ENCODE data around the gene PRPF19. TPM values are rescaled to one million over a fixed set of nuclear protein-coding genes. Genes with fewer than 3 reads are reported as not detected.

The PRPF19 gene
- total RNA-seq, 2 donors from 2014 or later, result 139 to 175 TPM

GRCh38 chr11:60879971-60880588 lies 26.3 kb downstream of the PRPF19 start:
- Mint-ChIP-seq H3K27me3 (ENCODE audit: low read depth) (no peaks in the 10 kb centered on the region), H3K9me3 (no peaks in the 10 kb centered on the region), H3K27ac (no peak overlapping the region), H3K4me3 (no peak overlapping the region), H3K4me1 (ENCODE audit: low read depth) (no peaks in the 10 kb centered on the region), H3K36me3 (ENCODE audit: insufficient read depth in 2 of 2) (peaks cover 0 to 14% of the 10 kb centered on the region in 2 donors)
- DNase-seq, result no peak
- ATAC-seq (replicated peaks in 1 of 2), result no peak

- Mint-ChIP-seq H3K36me3 (ENCODE audit: insufficient read depth in 2 of 2) (peaks cover 0 to 14% of the 10 kb centered on the region in 2 donors), H3K9me3 (no peaks in the 10 kb centered on the region), H3K4me3 (no peak overlapping the region), H3K4me1 (ENCODE audit: low read depth) (peaks cover 4% of the 10 kb centered on the region), H3K27ac (no peak overlapping the region), H3K27me3 (ENCODE audit: low read depth) (no peaks in the 10 kb centered on the region)
- ATAC-seq (replicated peaks in 1 of 2), result no peak
- no peak for DNase-seq
Observed at GRCh38 chr11:60879104-60879503, 27.3 kb downstream of the PRPF19 start.

GRCh38 chr11:60878245-60879101 lies 27.9 kb downstream of the PRPF19 start:
- no peak overlapping the region for H3K4me3 Mint-ChIP-seq
- peaks cover 8% of the 10 kb centered on the region for H3K4me1 Mint-ChIP-seq (ENCODE audit: low read depth)
- peaks cover 0 to 13% of the 10 kb centered on the region in 2 donors for H3K36me3 Mint-ChIP-seq (ENCODE audit: insufficient read depth in 2 of 2)
- ATAC-seq (replicated peaks in 1 of 2) (no peak), DNase-seq (no peak)
- no peaks in the 10 kb centered on the region for H3K27me3 Mint-ChIP-seq (ENCODE audit: low read depth)
- H3K9me3 Mint-ChIP-seq, result no peaks in the 10 kb centered on the region
- no peak overlapping the region for H3K27ac Mint-ChIP-seq

- H3K27ac Mint-ChIP-seq, result no peak overlapping the region
- H3K36me3 Mint-ChIP-seq (ENCODE audit: insufficient read depth in 2 of 2), result peaks cover 0 to 4% of the 10 kb centered on the region in 2 donors
- no peak overlapping the region for H3K4me3 Mint-ChIP-seq
- ATAC-seq (replicated peaks in 1 of 2) (no peak), DNase-seq (no peak)
- peaks cover 24% of the 10 kb centered on the region for H3K4me1 Mint-ChIP-seq (ENCODE audit: low read depth)
- H3K27me3 Mint-ChIP-seq (ENCODE audit: low read depth), result no peaks in the 10 kb centered on the region
- H3K9me3 Mint-ChIP-seq, result no peaks in the 10 kb centered on the region
Observed at GRCh38 chr11:60876168-60876485, 30.3 kb downstream of the PRPF19 start.

DNA sequence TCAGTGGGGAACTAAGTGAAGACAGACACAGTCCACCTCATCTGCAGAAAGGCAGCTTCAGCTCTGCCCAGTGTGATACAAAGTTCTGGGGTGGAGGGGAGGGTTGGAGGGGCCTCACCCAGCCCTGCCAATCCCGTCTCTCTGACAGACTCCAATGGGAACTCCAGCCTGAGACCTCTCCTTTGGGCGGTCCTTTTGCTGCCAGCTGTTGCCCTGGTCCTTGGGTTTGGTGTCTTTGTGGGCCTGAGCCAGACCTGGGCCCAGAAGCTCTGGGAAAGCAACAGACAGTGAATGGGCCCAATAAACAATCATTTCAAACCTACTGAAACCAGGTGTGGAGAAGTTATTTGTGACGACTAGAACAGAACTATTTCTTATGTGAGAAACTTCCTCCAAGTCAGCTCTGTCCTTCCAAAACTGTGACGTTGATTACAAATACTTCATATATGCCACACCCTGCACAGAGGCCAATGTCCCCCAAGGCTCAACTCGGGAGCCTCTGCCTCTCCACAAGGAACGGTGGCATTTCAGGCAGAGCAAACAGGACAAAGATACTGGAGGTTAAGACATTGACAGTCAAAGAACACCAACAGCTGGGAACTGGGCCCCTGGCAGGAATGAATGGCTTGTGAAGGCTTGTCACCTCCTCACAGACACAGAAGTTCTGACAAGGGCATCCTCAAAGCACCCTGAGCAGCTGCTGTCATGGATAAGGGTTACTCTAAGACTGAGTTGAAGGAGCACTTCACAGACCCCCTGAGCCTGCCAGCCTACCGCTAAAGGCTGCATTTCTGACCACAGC lies 30.8 kb downstream of the PRPF19 start:
- DNase-seq (no peak), ATAC-seq (replicated peaks in 1 of 2) (no peak)
- Mint-ChIP-seq H3K4me1 (ENCODE audit: low read depth) (peaks cover 28% of the 10 kb centered on the region), H3K9me3 (no peaks in the 10 kb centered on the region), H3K27ac (no peak overlapping the region), H3K27me3 (ENCODE audit: low read depth) (no peaks in the 10 kb centered on the region), H3K36me3 (ENCODE audit: insufficient read depth in 2 of 2) (no peaks in the 10 kb centered on the region), H3K4me3 (no peak overlapping the region)

- no peak overlapping the region for H3K27ac Mint-ChIP-seq
- DNase-seq, result no peak
- H3K36me3 Mint-ChIP-seq (ENCODE audit: insufficient read depth in 2 of 2), result no peaks in the 10 kb centered on the region
- no peaks in the 10 kb centered on the region for H3K27me3 Mint-ChIP-seq (ENCODE audit: low read depth)
- no peaks in the 10 kb centered on the region for H3K9me3 Mint-ChIP-seq
- no peak for ATAC-seq (replicated peaks in 1 of 2)
- H3K4me3 Mint-ChIP-seq, result no peak overlapping the region
- H3K4me1 Mint-ChIP-seq (ENCODE audit: low read depth), result peaks cover 28% of the 10 kb centered on the region
Observed at GRCh38 chr11:60874421-60875365, 31.7 kb downstream of the PRPF19 start.

DNA sequence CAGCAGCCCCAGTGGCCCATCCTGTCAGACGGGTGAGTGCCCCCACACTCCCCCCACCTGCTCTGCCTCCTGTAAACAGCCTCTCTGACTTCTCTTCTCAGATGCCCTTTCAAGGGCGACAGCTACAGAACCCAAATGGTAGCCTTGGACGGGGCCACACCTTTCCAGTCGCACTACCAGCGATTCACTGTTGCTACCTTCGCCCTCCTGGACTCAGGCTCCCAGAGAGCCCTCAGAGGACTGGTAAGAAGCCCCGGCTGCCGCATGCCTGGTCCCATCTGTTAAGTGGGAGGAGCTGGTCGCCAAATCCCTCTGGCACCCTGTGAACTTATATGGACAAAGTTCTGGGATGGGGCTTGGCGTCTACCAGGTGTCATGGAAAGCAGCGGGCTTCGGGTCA lies 32.9 kb downstream of the PRPF19 start:
- Mint-ChIP-seq H3K4me1 (ENCODE audit: low read depth) (peaks cover 28% of the 10 kb centered on the region), H3K4me3 (no peak overlapping the region), H3K36me3 (ENCODE audit: insufficient read depth in 2 of 2) (no peaks in the 10 kb centered on the region), H3K9me3 (no peaks in the 10 kb centered on the region), H3K27me3 (ENCODE audit: low read depth) (no peaks in the 10 kb centered on the region), H3K27ac (no peak overlapping the region)
- ATAC-seq (replicated peaks in 1 of 2), result no peak
- DNase-seq, result no peak

DNA sequence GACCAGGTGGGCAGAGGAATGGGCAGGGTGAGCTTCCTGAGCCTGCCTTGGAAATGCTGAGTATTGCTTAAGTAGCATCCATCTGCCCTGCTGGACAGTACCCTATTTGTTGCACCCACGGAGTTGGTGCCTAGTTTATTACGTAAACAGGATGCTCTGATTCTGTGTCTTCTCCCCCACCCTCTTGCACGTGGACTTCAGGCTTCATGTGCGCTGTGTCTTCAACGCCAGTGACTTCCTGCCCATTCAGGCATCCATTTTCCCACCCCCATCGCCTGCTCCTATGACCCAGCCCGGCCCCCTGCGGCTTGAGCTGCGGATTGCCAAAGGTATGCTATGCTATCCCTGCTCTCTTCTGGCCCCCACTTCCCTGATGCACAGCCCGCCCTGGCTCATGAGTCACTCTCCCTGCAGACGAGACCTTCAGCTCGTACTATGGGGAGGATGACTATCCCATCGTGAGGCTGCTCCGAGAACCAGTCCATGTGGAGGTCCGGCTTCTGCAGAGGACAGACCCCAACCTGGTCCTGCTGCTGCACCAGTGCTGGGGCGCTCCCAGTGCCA lies 33.3 kb downstream of the PRPF19 start:
- peaks cover 28% of the 10 kb centered on the region for H3K4me1 Mint-ChIP-seq (ENCODE audit: low read depth)
- H3K27ac Mint-ChIP-seq, result no peak overlapping the region
- no peaks in the 10 kb centered on the region for H3K9me3 Mint-ChIP-seq
- DNase-seq (no peak), ATAC-seq (replicated peaks in 1 of 2) (no peak)
- H3K36me3 Mint-ChIP-seq (ENCODE audit: insufficient read depth in 2 of 2), result no peaks in the 10 kb centered on the region
- no peak overlapping the region for H3K4me3 Mint-ChIP-seq
- H3K27me3 Mint-ChIP-seq (ENCODE audit: low read depth), result no peaks in the 10 kb centered on the region

DNA sequence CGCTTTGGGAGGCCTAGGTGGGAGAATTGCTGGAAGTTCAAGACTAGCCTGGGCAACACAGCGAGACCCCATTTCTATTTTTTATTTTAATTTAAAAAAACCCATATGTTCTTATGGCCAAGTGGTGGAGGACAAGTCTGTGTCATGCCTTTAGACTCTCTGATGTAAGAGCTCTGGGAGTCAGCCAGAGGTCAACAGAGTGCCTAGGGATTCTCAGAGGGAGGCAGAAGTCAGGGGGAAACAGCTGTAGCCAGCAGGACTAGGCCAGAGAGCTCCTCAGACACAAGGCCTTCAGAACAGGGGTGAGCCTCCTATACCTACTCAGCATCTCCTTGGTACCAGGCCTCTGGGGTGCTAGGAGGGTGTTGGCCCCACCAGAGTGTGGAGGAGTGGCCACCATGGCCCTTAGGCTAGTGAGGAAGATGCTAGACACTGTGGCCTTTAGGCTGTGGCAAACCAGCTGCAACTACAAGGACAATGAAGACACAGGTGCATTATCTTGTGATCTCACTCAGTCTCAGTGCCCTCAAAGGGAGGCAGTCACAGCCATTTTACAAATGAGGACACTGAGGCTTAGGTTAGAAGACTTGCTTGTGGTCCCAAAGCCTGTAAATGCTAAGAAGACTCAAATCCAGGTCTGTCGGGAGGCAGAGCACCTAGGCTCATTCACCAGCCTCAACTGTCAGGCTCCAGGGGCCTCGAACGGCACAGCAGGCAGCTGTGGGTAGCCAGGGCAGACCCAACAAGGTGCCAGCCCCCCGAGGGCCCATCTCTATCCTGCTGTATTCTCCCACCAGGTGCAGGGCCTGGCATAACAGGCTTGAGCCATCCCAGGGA lies 34.0 kb downstream of the PRPF19 start:
- H3K27me3 Mint-ChIP-seq (ENCODE audit: low read depth), result no peaks in the 10 kb centered on the region
- H3K36me3 Mint-ChIP-seq (ENCODE audit: insufficient read depth in 2 of 2), result no peaks in the 10 kb centered on the region
- no peak overlapping the region for H3K4me3 Mint-ChIP-seq
- no peaks in the 10 kb centered on the region for H3K9me3 Mint-ChIP-seq
- no peak for DNase-seq
- ATAC-seq (replicated peaks in 1 of 2), result no peak
- H3K4me1 Mint-ChIP-seq (ENCODE audit: low read depth), result peaks cover 28% of the 10 kb centered on the region
- no peak overlapping the region for H3K27ac Mint-ChIP-seq

DNA sequence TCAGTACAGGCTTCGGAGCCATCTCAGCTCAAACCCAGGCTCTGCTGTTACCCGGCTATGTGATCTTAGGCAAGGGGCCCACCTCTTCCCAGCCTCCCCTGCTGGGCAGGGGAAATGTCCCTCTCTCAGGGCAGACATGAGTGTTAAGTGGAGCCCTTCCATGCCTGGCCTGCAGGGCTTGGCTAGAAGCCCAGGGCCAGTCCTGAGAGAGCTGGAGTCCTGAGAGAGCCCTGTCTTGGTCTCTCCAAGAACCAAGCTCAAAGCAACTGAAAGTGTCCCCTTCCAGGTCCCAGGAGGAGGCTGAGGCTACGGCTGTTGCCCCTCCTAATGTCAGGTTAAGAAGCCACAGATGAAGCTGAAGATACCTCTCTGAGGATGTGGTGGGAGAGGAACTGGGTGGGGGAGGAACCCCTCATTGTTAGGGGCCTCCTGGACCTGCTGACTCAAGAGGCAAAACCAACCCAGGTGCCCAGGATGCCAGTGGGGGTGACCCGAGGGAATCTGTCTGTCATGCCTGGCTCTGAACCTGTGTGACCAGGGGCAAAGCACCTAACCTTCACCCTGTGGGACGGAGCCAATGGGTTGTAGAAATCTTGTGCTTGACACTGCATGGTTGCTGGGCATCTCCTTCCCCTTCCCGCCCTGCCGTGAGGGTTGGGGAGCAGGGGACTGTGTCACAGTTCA lies 34.9 kb downstream of the PRPF19 start:
- Mint-ChIP-seq H3K9me3 (no peaks in the 10 kb centered on the region), H3K4me1 (ENCODE audit: low read depth) (peaks cover 28% of the 10 kb centered on the region), H3K36me3 (ENCODE audit: insufficient read depth in 2 of 2) (no peaks in the 10 kb centered on the region), H3K4me3 (no peak overlapping the region), H3K27ac (no peak overlapping the region), H3K27me3 (ENCODE audit: low read depth) (no peaks in the 10 kb centered on the region)
- DNase-seq (no peak), ATAC-seq (replicated peaks in 1 of 2) (peak; percentile 37 to 43)

DNA sequence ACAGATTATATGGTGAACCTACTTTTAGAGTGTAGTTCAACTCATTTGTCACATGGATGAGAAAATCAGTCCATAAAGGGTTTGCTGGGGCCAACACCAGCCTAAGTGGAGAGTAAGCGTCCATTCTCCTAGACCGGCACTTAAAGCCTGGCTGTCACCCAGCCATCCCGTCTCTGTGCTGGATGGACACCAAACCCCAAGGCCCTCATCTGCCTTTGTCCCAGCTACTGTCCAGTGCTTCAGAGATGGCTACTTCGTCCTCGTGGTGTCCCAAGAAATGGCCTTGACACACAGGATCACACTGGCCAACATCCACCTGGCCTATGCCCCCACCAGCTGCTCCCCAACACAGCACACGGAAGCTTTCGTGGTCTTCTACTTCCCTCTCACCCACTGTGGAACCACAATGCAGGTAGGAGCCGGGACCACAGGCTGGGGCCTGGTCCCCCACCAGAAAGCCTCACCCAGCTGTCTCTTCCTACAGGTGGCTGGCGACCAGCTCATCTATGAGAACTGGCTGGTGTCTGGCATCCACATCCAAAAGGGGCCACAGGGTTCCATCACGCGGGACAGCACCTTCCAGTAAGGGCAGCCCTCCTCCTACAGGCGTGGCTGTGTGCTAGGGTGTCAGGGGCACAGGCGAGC lies 35.5 kb downstream of the PRPF19 start:
- no peaks in the 10 kb centered on the region for H3K9me3 Mint-ChIP-seq
- peak overlapping the region; percentile 51 for H3K27ac Mint-ChIP-seq
- DNase-seq, result no peak
- ATAC-seq (replicated peaks in 1 of 2), result peak; percentile 12 to 14
- H3K4me1 Mint-ChIP-seq (ENCODE audit: low read depth), result peaks cover 28% of the 10 kb centered on the region
- no peak overlapping the region for H3K4me3 Mint-ChIP-seq
- no peaks in the 10 kb centered on the region for H3K36me3 Mint-ChIP-seq (ENCODE audit: insufficient read depth in 2 of 2)
- no peaks in the 10 kb centered on the region for H3K27me3 Mint-ChIP-seq (ENCODE audit: low read depth)
